Myocyte (in vitro differentiated cells): ENCODE data around the gene LHPP. TPM values are rescaled to one million over a fixed set of nuclear protein-coding genes. Genes with fewer than 3 reads are reported as not detected.

Experiments
- DNase-seq: peaks from one replicate; pipeline ENCODE4 v3.0.0-alpha.2; 2012; ENCODE audit warnings: low read depth
- total RNA-seq: library from RNA; depleted of rRNA; stranded (reverse); fragments of >200 nt; gene quantifications from 2 replicates; pipeline ENCODE4 v1.2.3, GENCODE V29; 2014

The LHPP gene
- total RNA-seq, 1 donor from 2014 or later, result 8.1 TPM

- DNase-seq, result no peak
Observed at GRCh38 chr10:124637746-124638145, 176.1 kb downstream of the LHPP start.

GRCh38 chr10:124639206-124639605 is 177.6 kb downstream of the LHPP start:
- DNase-seq, result no peak

- no peak for DNase-seq
Observed at GRCh38 chr10:124639646-124640045, 178.0 kb downstream of the LHPP start.

GRCh38 chr10:124640056-124640455 is 178.4 kb downstream of the LHPP start:
- no peak for DNase-seq

GRCh38 chr10:124640538-124641231 is 179.1 kb downstream of the LHPP start:
- DNase-seq, result no peak

- DNase-seq, result peak; percentile 59
Observed at GRCh38 chr10:124641282-124642087, 179.9 kb downstream of the LHPP start.

- DNase-seq, result no peak
Observed at GRCh38 chr10:124642088-124642710, 180.6 kb downstream of the LHPP start.

GRCh38 chr10:124643330-124644009 is 181.8 kb downstream of the LHPP start:
- DNase-seq, result no peak

- no peak for DNase-seq
Observed at GRCh38 chr10:124644236-124644635, 182.6 kb downstream of the LHPP start.

GRCh38 chr10:124644771-124645415 is 183.3 kb downstream of the LHPP start:
- DNase-seq, result no peak

- DNase-seq, result no peak
Observed at GRCh38 chr10:124645467-124646095, 184.0 kb downstream of the LHPP start.

- DNase-seq, result peak; percentile 64
Observed at GRCh38 chr10:124646483-124647352, 185.1 kb downstream of the LHPP start.

GRCh38 chr10:124647421-124648130 is 186.0 kb downstream of the LHPP start:
- peak; percentile 90 for DNase-seq

- peak; percentile 93 for DNase-seq
Observed at GRCh38 chr10:124648131-124648475, 186.5 kb downstream of the LHPP start.

- peak; percentile 99 for DNase-seq
Observed at GRCh38 chr10:124648738-124649137, 187.1 kb downstream of the LHPP start.

GRCh38 chr10:124649214-124649613 is 187.6 kb downstream of the LHPP start:
- peak; percentile 72 for DNase-seq

GRCh38 chr10:124650263-124650662 is 188.6 kb downstream of the LHPP start:
- no peak for DNase-seq

GRCh38 chr10:124650820-124651401 is 189.3 kb downstream of the LHPP start:
- no peak for DNase-seq
